NCI-H146 (cell line): ENCODE measurements around the gene IMMP2L.

Source experiments
- DNase-seq: peaks from one replicate; lab custom pipeline; 2025; lab: John Stamatoyannopoulos, UW

Gene IMMP2L

GRCh38 chr7:111029574-111030251, 532.6 kb downstream of the IMMP2L start:
- DNase-seq, result no peak

GRCh38 chr7:111029141-111029572, 533.1 kb downstream of the IMMP2L start:
- no peak for DNase-seq

GRCh38 chr7:111027396-111027795, 534.9 kb downstream of the IMMP2L start:
- no peak for DNase-seq

- DNase-seq, result no peak
Measured at GRCh38 chr7:111026806-111027205, 535.5 kb downstream of the IMMP2L start.

GRCh38 chr7:111026343-111026742, 535.9 kb downstream of the IMMP2L start:
- peak; percentile 46 for DNase-seq

- DNase-seq, result no peak
Measured at GRCh38 chr7:111025006-111025405, 537.3 kb downstream of the IMMP2L start.

GRCh38 chr7:111018960-111019736, 543.1 kb downstream of the IMMP2L start:
- no peak for DNase-seq

GRCh38 chr7:111018447-111018846, 543.8 kb downstream of the IMMP2L start:
- no peak for DNase-seq

- DNase-seq, result no peak
Measured at GRCh38 chr7:111014079-111014478, 548.2 kb downstream of the IMMP2L start.

GRCh38 chr7:111012799-111013675, 549.3 kb downstream of the IMMP2L start:
- DNase-seq, result no peak

GRCh38 chr7:111012149-111012548, 550.1 kb downstream of the IMMP2L start:
- no peak for DNase-seq

GRCh38 chr7:111011520-111011919, 550.8 kb downstream of the IMMP2L start:
- no peak for DNase-seq

GRCh38 chr7:111010798-111011197, 551.5 kb downstream of the IMMP2L start:
- no peak for DNase-seq

GRCh38 chr7:111009526-111010040, 552.7 kb downstream of the IMMP2L start:
- DNase-seq, result no peak

- no peak for DNase-seq
Measured at GRCh38 chr7:111006691-111007090, 555.6 kb downstream of the IMMP2L start.

GRCh38 chr7:111006040-111006439, 556.3 kb downstream of the IMMP2L start:
- no peak for DNase-seq

GRCh38 chr7:111005445-111005844, 556.8 kb downstream of the IMMP2L start:
- no peak for DNase-seq

GRCh38 chr7:111004310-111004901, 557.9 kb downstream of the IMMP2L start:
- no peak for DNase-seq

- no peak for DNase-seq
Measured at GRCh38 chr7:111003883-111004282, 558.4 kb downstream of the IMMP2L start.

GRCh38 chr7:110994028-110994967, 568.0 kb downstream of the IMMP2L start:
- DNase-seq, result no peak
